ENCODE measurements around the gene STAT3. TPM values are rescaled to one million over a fixed set of nuclear protein-coding genes. Genes with fewer than 3 reads are reported as not detected.

STAT3 gene
- total and polyA plus RNA-seq, 9 of the 15 experiments (the other 6 are each of a cell fraction or from before 2014, with no cell fraction given): 90.0 to 179 (median 114) TPM

DNA sequence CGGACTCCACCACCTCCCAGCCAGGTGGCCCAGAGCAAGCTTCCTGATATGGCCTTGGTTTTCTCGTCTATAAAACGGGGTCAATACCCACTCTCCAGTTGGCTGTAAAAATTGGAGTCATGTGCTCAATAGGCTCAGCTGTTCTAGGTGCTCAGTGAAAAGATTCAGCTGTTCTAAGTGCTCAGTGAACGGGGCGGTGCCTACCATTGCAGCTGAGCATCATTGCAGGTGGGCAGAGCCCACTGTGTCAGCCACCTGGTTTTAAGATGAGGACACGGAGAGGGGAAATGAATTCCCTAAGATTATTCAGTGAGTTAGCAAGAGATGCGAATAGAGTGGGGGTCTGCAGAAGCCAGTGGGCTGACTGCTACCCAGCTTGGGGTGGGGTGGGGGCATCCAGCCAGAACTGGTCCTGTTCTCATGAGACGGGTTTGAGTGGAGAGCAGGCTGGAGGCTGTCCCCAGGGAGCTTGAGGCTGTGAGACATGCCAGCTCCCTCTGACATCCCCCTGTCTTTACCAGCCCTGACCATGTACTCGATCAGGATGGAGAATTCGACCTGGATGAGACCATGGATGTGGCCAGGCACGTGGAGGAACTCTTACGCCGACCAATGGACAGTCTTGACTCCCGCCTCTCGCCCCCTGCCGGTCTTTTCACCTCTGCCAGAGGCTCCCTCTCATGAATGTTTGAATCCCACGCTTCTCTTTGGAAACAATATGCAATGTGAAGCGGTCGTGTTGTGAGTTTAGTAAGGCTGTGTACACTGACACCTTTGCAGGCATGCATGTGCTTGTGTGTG, 78.1 kb downstream of the STAT3 start (continued):
- TF ChIP-seq KDM1A (IDR thresholded peaks at IDR 0.05) (peak in 1 of 2 experiments; percentile 8; a peak in 1 of 4 replicates), SRSF3 (IDR thresholded peaks at IDR 0.05; ENCODE audit: insufficient read depth, low read length) (no peak), ASH1L (IDR thresholded peaks at IDR 0.05; ENCODE audit: borderline replicate concordance, low read depth, partially characterized antibody) (no peak), SRSF9 (IDR thresholded peaks at IDR 0.05; ENCODE audit: borderline replicate concordance, low read depth, low read length) (no peak), TAL1 (IDR thresholded peaks at IDR 0.05) (no peak), SIX5 (IDR thresholded peaks at IDR 0.05; ENCODE audit: borderline replicate concordance in 1 of 2, insufficient read depth in 1 of 2, low read depth in 1 of 2, low read length in 2 of 2) (no peak), THRAP3 (IDR thresholded peaks at IDR 0.05; ENCODE audit: borderline replicate concordance) (peak; percentile 9; the same call in 1 of the 2 replicates), ZNF431 (CRISPR knock-in tag; IDR thresholded peaks at IDR 0.05) (no peak), HNRNPK (IDR thresholded peaks at IDR 0.05; ENCODE audit: low read depth, low read length, poor library complexity, severe bottlenecking) (no peak), NFE2 (IDR thresholded peaks at IDR 0.05; ENCODE audit: low read depth) (no peak), FOXJ2 (tag; IDR thresholded peaks at IDR 0.05) (no peak), CTCF (IDR thresholded peaks at IDR 0.05 in 2 of 3, conservative IDR thresholded peaks at IDR 0.05 in 1 of 3; ENCODE audit: insufficient read depth in 2 of 3, low read depth in 1 of 3, low read length in 3 of 3) (peak; percentile 69 to 79 (median 77)), DLX4 (CRISPR knock-in tag; IDR thresholded peaks at IDR 0.05) (no peak), ZNF274 (IDR thresholded peaks at IDR 0.05; ENCODE audit: borderline replicate concordance, low read depth, low read length) (no peak), ZC3H11A (IDR thresholded peaks at IDR 0.05; ENCODE audit: low read depth, low read length) (no peak), ZNF511 (CRISPR knock-in tag; IDR thresholded peaks at IDR 0.05) (0 out of 2 replicates have a peak, but pooled peaks have one; percentile 10), KAT2B (IDR thresholded peaks at IDR 0.05; ENCODE audit: low read depth, low read length) (no peak), BCOR (IDR thresholded peaks at IDR 0.05) (no peak)
- TF ChIP-seq, protein P1, sequence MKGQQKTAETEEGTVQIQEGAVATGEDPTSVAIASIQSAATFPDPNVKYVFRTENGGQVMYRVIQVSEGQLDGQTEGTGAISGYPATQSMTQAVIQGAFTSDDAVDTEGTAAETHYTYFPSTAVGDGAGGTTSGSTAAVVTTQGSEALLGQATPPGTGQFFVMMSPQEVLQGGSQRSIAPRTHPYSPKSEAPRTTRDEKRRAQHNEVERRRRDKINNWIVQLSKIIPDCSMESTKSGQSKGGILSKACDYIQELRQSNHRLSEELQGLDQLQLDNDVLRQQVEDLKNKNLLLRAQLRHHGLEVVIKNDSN (CRISPR knock-in tag; IDR thresholded peaks at IDR 0.05): 0 out of 2 replicates have a peak, but pooled peaks have one; percentile 21
- TF ChIP-seq, protein P2, sequence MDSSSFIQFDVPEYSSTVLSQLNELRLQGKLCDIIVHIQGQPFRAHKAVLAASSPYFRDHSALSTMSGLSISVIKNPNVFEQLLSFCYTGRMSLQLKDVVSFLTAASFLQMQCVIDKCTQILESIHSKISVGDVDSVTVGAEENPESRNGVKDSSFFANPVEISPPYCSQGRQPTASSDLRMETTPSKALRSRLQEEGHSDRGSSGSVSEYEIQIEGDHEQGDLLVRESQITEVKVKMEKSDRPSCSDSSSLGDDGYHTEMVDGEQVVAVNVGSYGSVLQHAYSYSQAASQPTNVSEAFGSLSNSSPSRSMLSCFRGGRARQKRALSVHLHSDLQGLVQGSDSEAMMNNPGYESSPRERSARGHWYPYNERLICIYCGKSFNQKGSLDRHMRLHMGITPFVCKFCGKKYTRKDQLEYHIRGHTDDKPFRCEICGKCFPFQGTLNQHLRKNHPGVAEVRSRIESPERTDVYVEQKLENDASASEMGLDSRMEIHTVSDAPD (CRISPR knock-in tag; IDR thresholded peaks at IDR 0.05): no peak
- TF ChIP-seq, protein P3, sequence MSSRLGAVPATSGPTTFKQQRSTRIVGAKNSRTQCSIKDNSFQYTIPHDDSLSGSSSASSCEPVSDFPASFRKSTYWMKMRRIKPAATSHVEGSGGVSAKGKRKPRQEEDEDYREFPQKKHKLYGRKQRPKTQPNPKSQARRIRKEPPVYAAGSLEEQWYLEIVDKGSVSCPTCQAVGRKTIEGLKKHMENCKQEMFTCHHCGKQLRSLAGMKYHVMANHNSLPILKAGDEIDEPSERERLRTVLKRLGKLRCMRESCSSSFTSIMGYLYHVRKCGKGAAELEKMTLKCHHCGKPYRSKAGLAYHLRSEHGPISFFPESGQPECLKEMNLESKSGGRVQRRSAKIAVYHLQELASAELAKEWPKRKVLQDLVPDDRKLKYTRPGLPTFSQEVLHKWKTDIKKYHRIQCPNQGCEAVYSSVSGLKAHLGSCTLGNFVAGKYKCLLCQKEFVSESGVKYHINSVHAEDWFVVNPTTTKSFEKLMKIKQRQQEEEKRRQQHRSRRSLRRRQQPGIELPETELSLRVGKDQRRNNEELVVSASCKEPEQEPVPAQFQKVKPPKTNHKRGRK (tag; IDR thresholded peaks at IDR 0.05): no peak
